A549 (cell line): ENCODE data around the gene SERPINA7.

Source experiments
- BHLHE40 ChIP-seq: IDR thresholded peaks from 2 replicates; pipeline ENCODE4 v1.6.1; 2012; ENCODE audit warnings: low read depth, low read length, inconsistent platforms
- EHMT2 ChIP-seq: fragments of 200-600 bp; sonication (generic); IDR thresholded peaks from 2 replicates; pipeline ENCODE4 v1.6.1; 2016; ENCODE audit warnings: antibody characterized with exemption, low read depth, mild to moderate bottlenecking, moderate library complexity
- EP300 ChIP-seq, 2 experiments: fragments of >200 bp; sonication (Bioruptor Twin); formaldehyde crosslinking; IDR thresholded peaks; 2 replicates in 1 of 2; 3 replicates in 1 of 2; pipeline ENCODE4 v1.6.1; 2016 to 2017
- MAZ ChIP-seq: fragments of 150-350 bp; IDR thresholded peaks from 2 replicates; pipeline ENCODE4 v1.6.1; 2014; ENCODE audit warnings: antibody characterized with exemption, low read depth, low read length, borderline replicate concordance
- TF ChIP-seq, protein P1 (sequence below): fragments of >200 bp; sonication (Bioruptor Twin); formaldehyde crosslinking; IDR thresholded peaks from 3 replicates; pipeline ENCODE4 v1.5.1; 2016
- TF ChIP-seq, protein P2 (sequence below): fragments of >200 bp; sonication (Bioruptor Twin); formaldehyde crosslinking; IDR thresholded peaks from 2 replicates; pipeline ENCODE4 v1.6.1; 2016

DNA sequence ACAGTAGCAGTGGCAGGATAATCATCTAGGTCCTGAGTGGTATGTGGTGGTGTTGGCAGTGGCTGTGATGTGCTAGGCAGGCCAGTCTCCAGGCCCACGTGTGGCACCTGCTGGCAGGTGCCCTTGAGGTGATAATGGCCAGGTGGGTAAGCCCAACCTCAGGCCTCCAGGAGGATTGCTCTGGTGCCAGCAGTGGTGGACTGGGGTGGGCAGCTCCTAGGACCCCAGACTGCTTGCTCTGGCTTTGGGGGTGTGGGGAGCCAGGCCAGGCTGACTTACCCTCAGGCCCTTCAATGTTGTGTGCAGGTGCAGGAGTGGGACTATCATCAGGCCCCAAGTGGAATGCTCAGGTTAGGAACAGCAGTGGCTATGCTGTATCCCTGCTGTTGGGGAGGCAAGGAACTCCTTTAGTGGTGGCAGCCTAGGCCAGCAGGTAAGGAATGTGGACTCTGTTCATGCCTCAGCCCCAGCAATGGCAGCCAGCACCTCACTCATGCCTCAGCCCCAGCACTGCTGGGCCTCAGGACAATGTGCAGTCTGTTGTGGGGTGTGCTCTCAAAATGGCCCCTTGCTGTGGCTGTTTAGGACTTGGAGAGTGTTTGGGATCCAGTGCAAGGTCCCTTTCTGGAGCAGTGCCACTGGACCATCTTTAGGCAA is 24.3 kb downstream of the SERPINA7 start:
- no peak for TF ChIP-seq BHLHE40
- TF ChIP-seq, protein P1, sequence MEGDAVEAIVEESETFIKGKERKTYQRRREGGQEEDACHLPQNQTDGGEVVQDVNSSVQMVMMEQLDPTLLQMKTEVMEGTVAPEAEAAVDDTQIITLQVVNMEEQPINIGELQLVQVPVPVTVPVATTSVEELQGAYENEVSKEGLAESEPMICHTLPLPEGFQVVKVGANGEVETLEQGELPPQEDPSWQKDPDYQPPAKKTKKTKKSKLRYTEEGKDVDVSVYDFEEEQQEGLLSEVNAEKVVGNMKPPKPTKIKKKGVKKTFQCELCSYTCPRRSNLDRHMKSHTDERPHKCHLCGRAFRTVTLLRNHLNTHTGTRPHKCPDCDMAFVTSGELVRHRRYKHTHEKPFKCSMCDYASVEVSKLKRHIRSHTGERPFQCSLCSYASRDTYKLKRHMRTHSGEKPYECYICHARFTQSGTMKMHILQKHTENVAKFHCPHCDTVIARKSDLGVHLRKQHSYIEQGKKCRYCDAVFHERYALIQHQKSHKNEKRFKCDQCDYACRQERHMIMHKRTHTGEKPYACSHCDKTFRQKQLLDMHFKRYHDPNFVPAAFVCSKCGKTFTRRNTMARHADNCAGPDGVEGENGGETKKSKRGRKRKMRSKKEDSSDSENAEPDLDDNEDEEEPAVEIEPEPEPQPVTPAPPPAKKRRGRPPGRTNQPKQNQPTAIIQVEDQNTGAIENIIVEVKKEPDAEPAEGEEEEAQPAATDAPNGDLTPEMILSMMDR = no peak
- TF ChIP-seq, protein P2, sequence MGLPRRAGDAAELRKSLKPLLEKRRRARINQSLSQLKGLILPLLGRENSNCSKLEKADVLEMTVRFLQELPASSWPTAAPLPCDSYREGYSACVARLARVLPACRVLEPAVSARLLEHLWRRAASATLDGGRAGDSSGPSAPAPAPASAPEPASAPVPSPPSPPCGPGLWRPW = no peak
- TF ChIP-seq MAZ = no peak
- TF ChIP-seq EHMT2 = no peak
- no peak for TF ChIP-seq EP300 (IDR thresholded peaks at IDR 0.05)
